M059J (cell line): Measurements from ENCODE around the gene ARL4C. TPM values are rescaled to one million over a fixed set of nuclear protein-coding genes. Genes with fewer than 3 reads are reported as not detected.

ENCODE experiments used
- DNase-seq: peaks from one replicate; pipeline ENCODE4 v3.0.0-alpha.2; 2012; ENCODE audit warnings: low read depth
- total RNA-seq: library from RNA; depleted of rRNA; stranded (reverse); fragments of >200 nt; shearing (Covaris generic); gene quantifications from 2 replicates; pipeline ENCODE4 v1.2.3, GENCODE V29; 2014

Gene ARL4C
- total RNA-seq, 1 experiment from 2014 or later, result 65.8 TPM

DNA sequence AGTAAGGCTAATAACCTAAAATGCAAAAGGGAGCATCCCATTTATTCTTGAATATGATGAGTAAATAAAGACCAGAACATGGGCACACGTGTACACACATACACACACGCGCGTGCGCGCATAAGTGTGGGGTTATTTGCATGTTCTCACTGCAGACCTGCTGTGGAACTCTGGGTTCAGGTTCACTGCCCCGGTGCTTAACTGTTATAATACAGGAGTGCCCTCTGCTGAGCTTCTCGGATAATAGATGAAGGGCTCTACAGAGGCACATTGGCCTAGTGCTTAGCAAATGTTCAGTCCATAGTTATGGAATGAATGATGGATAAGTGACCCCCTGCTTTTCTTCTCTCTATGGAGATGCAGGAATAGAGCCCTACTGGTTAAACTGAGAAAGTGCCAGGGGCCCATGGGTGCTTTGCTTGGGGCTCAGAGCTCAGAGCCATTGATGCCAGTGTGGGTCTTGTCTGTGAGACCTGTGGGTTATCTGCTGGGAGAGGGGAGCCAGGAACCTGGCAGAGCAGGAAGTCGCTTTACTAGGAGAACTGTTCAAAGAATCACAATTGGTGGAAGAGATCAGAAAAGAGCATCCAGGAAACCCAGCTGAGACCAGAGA, 3.6 kb upstream of the ARL4C start:
- DNase-seq, result peak; percentile 73

DNA sequence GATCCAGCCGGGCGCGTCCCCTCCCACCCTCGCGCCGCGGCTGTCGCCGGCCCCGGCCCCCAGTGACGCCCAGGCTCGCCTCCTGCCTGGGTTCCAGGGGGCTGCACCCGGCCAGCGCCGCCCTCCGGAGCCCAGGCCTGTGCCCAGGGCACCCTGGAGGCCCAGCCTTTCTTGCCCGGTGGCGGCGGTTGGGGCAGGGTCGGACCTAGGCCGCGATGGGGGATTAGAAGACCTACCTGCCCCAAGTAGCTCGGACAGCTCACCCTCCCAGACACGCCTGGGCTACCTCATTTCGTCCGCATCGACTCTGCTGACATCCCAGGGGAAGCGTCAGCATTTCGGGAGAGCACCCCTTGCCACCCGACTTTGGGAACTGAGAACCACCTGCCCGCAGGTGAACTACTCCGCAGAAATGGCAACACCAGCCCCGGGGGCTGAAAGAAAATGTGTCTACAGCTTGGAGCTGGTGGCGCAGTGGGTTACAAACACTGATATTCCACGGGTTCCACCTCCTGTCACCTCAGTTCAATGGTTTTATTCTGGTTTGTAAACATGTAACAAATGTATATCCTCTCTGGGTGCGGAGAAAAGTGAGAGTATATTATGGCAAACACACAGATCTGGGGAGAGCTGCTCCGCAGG, 834 bp upstream of the ARL4C start:
- DNase-seq, result no peak

DNA sequence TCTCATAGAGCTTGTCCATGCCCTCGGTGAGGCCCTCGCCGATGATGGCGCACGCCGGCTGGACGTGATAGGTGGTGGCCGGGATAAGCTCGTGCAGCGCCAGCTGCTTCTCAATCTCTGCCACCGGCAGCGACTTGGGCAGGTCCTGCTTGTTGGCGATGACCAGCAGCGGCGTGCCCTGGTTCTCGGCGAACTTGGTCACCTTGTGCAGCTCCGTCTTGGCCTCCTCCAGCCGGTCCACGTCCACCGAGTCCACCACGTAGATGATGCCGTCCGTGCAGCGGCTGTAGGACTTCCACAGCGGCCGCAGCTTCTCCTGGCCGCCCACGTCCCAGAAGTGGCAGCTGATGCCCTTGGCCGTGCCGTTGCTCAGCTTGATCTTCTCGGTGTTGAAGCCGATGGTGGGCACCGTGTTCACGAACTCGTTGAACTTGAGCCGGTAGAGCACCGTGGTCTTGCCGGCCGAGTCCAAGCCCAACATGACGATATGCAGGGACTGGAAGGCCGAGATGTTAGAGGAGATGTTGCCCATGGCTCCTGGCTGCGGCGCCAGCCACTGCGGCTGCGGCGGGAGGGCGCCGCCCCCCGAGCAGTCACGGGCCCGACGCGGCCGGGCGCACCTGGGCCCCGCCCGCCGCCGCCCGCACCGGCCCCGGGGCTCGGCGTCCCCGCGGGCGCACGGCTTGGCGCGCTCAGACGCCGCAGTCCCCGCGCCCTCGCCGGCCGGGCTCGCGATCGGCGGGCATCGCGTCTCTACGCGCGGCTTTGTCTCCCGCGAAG, 636 bp downstream of the ARL4C start:
- DNase-seq, result peak; percentile 53

DNA sequence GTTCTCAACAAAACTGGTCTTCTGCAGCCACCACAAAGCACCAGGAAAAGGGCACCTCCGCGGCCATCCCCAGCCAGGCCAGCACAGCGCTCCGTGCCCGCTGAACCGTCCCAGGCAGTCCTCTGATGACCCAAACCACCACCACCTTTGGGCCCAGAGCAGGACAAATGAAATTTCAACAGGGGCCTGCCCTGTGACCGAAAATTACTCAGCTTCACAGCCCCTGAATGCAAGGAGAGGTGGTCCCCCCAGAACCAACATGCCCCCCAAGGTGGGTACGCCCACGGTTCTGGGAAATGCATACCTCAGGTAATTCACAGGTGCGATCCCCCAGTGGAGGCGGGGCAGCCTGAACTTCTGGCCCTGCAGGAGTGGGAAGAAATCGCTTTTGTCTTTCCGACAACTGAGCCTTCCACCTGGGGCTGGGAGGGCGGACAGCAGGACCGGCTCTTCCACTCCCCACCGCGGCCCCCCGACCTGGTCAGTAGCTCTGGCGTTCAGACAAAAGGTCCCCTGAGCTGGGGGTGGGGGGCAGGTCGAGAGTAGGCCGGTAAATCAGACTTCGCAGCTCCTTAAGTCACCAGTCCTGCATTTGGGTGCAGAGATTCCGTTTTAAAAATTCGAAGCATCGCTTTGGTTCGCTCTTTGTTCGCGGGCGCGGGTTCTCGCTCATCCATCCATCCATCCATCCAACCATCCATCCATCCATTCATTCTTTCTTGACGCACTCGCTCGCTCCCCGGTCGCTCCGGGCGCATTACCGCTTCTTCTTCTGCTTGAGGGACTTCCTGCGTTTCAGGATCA, 1.4 kb downstream of the ARL4C start:
- DNase-seq, result peak; percentile 23

DNA sequence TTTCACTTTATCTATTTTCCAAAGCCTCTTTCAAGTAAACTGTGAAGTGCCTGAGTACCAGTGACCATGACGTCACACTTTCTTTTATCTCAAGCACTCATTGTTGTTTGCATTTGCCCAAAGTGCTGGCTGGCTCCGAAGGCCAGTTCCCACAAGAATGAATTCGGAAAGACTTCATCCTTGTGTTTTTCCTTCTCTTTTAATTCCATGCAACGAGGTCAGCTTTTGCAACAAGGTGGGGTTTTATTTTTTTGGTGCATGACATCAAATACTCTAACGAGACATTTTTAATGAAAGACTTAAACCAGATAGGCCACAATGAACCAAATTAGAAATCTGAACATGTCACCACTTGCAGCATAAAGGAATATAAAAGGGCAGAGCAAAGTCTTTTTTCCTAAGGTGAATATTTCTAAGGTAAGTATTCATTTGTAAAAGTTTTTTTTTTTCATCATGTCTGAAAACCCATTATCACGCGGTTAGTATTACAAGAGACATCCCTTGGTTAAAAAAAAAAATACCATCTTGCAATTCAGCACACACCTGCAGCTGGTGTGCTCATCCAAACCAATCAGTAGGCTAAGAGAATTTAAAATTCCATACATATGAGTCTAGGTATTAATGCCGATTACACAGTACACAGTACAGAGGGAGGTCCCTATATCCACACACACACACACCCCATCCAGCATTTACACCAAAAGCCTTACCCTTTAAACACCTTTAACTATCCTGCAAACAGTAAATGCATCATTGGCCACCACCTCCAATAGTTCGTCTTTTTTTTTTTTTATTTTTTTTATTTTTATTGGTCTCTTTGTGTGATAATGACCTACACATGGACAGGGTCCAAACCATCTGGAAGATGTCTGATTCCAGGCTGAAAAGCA, 2.3 kb downstream of the ARL4C start:
- DNase-seq, result peak; percentile 72

DNA sequence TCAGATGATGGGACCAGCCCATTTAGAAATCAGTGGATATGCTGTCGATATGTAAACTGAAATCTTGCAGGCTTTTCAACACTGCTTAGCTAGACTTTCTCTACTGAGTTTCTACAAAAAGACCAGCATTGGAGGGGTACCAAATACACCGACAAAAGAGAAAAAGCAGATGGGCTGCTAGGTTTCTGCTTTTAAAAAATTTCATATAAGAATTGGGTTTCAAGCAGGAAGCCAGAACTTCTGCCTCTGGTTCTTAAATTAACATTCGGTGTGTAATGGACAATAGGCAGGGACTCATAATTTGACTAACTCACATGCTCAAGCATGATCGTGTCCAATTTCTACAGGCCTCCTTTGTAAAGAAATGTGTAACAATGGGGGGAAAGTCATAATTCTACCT, 3.1 kb downstream of the ARL4C start:
- DNase-seq, result no peak

DNA sequence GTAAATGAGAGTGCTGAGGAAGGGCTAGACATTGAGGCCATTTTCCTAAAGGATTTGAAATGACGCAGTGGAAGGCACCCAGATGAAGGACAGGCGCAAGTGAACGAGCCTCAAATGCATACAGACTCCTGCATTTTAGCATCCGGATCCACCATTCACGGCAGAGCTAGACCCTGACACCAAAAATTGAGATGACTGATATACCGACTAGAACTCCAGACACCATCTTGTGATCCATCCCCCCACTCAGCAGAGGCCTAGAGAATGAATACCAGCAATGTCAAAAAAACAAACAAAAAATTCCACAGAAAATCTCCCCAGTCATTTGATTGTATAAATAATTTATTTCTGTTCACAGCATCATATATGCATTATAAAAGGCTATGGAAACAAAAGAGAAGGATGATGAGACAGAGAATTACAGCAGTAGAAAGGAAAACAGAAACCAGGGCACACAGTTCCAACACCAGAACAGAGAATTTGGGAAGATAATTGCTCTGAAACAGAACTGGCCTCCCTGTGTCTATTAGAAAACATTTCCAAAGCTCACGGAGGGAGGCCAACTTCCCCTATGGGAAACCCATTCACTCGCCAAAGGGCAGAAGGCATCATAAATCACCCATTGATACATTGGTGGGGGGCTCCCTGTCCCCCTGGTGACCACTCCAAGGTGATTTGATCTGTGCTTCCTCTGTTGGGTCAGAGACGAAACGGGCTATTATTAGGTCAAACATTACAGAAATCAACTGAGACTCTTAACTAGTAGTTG, 4.0 kb downstream of the ARL4C start:
- peak; percentile 27 for DNase-seq

DNA sequence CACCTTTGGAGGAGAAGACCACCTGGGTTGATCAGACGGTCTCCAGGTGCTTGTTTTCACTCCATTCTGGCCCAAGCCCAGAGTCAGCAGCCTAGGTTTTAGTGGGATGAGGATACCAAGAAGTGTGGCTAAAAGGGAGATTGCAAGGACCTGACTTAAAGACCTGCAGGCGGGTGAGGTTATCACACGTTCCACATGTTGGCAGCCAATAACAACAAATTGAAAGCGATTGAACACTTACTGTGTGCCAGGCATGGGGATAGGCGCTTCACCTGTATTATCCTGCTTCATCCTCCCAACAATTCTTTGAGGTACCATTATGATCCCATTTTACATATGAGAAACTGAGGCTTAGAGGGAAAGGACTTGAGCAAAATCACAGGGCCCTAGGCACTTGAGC, 5.0 kb downstream of the ARL4C start:
- peak; percentile 42 for DNase-seq

DNA sequence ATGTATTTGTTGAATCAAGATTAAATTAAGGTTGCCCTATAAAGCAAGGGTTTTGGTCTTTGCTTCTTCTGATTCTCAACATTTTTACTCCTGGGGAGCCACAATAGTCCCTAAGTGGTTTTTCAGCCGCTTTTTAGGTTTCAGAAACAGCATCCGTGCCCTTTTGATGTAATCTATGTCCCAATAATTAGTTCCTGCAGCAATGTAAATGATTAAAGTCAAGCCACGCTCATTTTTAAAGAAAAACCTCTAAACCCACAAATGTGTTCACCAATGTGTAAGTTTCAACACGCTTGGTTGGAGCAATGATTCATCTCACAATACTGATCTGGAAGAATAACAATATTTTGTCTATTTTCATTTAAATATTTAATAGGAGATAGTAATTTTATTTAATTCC, 5.6 kb downstream of the ARL4C start:
- DNase-seq, result peak; percentile 26

DNA sequence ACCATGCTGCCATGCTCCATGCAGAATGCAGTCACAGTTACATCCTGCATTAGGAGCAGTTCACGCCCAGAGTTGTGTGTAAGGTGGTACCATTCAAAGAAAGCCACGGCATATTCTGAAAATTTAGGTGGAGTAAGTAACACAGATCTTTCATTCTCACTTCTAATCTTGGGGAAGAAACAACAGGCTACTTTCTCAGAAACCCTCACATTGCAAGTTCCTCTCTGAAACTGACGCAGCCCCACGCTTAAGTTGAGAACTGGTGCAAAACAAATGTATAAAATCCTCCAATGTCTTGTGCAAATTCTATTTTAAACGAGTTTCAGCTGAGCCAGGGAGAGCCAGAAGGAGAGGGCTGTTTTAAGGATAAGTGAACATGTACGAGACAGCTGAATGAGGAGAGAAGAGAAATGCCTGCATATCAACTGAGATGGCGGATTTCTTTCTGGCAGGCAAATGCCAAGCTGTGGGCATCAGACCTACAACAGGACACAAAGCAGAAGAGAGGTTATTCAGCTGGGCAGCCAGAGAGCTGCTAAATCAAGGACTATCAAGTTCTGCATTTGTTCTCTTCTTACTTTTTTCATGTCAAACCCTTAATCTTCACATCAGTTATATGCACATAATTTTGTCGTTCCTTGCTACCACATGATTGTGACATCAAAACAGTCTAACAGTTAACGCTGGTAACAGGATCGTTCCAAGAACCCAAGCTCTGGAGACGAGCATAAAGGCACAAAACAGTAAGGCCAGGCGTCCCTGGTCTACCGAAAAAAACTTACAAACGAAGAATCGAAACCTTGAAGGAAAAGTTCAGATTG, 6.4 kb downstream of the ARL4C start:
- no peak for DNase-seq

DNA sequence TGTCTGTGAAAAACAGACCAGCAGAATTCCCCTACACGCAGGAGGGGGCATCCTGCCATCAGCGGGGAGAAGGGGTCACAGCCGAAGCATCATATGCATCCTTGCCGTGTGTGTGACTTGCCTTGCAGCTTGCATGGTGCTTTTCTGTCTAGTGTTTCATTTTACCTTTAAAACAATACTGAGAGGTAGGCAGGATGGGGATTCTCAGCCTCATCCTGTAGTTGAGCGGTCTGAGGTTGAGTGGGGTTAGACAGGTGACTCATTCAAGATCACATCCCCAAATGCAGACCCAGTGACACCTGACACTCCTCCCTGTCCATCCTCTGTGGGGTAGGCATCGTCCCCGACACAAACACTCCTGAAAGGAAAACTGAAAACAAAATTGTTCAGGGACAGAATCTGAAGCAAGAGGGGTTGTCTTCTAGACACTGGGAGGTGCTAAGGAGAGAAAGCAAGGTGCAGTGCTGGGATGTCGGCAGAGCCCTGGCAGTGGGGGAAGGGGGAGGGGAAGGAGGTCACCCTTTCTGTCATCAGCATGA, 7.9 kb downstream of the ARL4C start:
- peak; percentile 25 for DNase-seq

DNA sequence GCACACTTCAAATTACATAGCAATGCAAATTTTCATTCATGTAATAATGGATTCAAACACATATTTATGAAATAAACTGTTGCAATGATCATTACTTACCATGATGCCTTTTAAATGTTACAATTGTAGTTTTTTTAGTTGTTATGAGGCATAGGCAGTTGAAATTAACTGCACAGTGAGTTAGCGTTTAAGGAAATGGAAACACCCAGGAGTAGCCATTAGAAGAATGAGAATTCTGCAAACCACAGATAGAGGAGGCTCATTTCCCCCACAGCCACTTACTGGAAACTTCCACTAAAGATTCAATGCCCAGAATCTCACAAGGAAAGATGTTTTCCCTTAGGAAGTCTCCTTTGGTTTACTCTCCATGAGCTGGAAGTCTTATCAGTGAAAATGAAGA, 8.4 kb downstream of the ARL4C start:
- no peak for DNase-seq

DNA sequence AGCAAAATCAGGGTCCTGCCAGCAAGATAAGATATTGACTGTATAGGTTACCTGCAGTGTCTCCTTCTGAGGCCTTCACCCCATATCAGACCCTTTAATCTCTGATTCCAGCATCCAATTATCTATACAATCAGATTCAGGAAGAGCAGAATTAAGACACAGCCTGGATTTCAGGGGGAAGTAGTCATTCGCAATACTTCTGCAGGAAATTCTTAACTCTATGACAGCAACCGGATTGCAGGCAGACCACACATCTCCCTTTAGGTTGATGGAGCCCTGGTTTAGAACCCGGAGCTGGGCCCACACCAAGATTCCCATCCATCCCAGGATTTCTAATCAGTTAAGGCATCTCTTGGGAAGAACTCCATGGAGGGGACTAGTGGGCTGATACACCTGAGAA, 9.5 kb downstream of the ARL4C start:
- DNase-seq, result no peak

DNA sequence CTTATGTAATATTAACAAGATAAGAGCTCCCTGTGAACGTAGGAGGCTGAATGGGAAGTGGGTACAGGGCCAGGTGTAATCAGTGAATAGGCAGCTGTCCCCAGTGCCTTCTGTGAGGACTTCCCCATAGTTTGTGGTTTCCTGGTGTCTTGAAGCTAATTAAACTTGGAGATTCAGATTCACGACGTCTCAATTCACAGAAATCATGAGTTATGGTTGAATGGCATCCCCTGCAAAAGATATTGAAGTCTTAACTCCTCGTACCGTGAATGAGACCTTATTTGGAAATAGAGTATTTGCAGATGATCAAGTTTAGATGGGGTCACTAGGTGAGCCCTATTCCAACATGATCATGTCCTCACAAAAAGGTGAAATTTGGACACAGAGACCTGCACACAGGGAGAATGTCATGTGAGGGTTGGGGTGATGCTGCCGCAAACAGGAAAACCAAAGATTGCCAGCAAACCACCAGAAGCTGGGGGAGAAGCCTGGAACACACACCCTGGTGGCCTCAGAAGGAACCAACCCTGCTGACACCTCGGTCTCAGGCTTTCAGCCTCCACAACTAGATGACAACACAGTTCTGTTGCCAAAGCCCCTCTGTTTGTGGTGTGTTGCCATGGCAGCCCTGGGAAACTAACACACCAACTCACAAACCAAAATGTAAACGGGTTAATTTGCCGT, 13.2 kb downstream of the ARL4C start:
- peak; percentile 58 for DNase-seq

DNA sequence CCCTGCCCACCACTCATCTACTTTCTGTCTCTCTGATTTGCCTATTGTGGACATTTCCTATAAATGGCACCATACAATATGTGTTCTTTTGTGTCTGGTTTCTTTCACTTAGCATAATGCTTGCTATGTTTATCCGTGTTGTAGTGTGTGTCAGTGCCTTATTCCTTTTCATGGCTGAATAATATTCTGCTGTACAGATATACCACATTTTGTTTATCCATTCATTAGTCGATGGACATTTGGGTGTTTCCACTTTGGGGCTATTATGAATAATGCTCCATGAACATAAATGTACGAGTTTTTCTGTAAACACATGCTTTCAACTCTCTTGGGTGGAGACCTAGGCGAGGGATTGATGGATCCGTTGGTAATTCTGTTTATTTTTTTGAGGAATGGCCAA, 15.6 kb downstream of the ARL4C start:
- DNase-seq, result no peak

DNA sequence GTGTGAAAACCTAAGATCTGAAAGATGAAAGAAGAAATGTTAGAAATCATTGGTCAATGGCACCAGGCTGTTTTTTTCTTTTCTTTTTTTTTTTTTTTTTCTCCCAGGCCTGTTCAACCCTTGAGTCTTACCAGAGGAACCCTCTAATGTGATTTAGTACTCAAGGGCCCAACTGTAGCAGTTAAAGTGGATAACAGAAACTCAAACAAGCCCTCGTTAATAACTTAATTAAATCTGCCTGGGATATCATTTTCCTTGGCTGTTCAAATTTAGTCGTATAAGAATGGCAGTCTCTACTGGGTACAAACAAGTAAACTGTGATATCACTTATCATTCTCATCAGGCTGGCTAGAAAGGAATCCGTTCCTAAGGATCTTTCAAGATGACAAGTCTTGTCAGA, 16.5 kb downstream of the ARL4C start:
- no peak for DNase-seq

DNA sequence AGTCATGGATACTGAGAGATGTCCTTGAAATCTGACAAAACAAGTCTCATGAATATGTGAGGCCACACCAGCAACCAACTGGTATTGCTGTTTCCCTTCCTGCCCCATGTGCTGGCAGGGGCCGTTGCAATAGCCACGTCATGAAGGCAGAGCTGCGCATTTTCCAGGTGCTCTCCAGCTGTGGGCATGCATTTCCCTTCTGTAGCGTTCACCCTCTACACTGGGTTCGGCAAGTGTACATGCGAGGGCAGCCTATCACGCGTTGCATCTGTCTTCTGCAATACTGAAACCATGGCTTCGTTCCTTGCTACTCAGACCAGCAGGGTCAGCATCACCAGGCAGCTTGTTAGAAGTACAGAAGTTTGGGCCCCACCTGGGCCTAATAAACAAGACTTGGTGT, 17.4 kb downstream of the ARL4C start:
- DNase-seq, result no peak

DNA sequence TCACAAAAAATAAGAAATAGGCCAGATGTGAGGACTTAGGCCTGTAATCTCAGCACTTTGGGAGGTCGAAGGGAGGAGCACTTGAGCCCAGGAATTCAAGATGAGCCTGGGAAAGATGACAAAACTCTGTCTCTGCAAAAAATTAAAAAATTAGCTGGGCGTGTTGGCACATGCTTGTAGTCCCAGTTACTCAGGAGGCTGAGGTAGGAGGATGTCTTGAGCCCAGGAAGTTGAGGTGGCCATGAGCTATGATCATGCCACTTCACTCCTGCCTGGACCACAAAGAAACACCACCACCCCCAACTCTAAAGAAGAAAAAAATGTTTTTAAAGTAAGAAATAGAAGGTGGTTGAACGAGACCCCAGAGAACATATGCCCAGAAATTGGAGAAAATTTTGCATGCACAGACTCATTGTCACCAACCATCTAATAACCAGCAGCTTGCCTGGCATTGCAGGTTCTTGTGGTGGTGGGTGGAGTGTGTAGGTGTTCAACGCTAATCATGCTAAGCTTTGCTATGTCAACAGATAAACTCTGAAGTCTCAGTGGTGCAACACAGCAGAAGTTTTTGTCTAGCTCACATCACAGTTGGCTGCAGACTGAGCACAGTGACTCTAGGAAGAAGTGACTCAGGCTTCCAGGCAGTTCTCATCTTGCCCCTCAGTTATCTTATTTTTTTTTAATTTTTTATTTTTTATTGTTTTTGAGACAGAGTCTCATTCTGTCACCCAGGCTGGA, 18.6 kb downstream of the ARL4C start:
- DNase-seq, result no peak
